IPS DF 6.9 (cell line): ENCODE results near the gene RNASE8.

Experiments used
- DNase-seq: peaks from one replicate; pipeline ENCODE4 v3.0.0-alpha.2; 2013; ENCODE audit warnings: low read depth, low spot score
- H3K27ac ChIP-seq: one replicate; pipeline ENCODE4 v1.5.1; 2013; ENCODE audit warnings: low read length, control low read depth
- H3K27me3 ChIP-seq: 2 replicates; pipeline ENCODE4 v1.6.1; 2013; ENCODE audit warnings: mild to moderate bottlenecking, low read length; ENCODE audit not compliant: control insufficient read depth, insufficient read depth
- H3K36me3 ChIP-seq: 2 replicates; pipeline ENCODE4 v1.6.1; 2013; ENCODE audit warnings: low read length; ENCODE audit not compliant: control insufficient read depth, insufficient read depth
- H3K4me1 ChIP-seq: 2 replicates; pipeline ENCODE4 v1.6.1; 2013; ENCODE audit warnings: low read length; ENCODE audit not compliant: control insufficient read depth, insufficient read depth
- H3K4me3 ChIP-seq: 2 replicates; pipeline ENCODE4 v1.5.1; 2013; ENCODE audit warnings: mild to moderate bottlenecking, low read length
- H3K9me3 ChIP-seq: 2 replicates; pipeline ENCODE4 v1.6.1; 2013; ENCODE audit warnings: low read length, inconsistent platforms; ENCODE audit not compliant: control insufficient read depth, insufficient read depth
- WGBS: extraction: QIAGEN DNeasy Blood & Tissue Kit; methylation state at CpG from one replicate; pipeline ENCODE4 v1.1.7; 2013; ENCODE audit warnings: mixed read lengths, missing lambda C conversion rate; ENCODE audit not compliant: insufficient read length, insufficient coverage; 5-methylcytosine and 5-hydroxymethylcytosine counted together

The RNASE8 gene

GRCh38 chr14:21101802-21102413 lies 44.3 kb downstream of the RNASE8 start:
- no peak overlapping the region for H3K27ac ChIP-seq
- no CpG with 5 or more reads among the region's 8 CpGs for WGBS
- peaks cover 13% of the 10 kb centered on the region for H3K4me1 ChIP-seq
- no peaks in the 10 kb centered on the region for H3K9me3 ChIP-seq
- no peak overlapping the region for H3K4me3 ChIP-seq
- no peaks in the 10 kb centered on the region for H3K27me3 ChIP-seq
- H3K36me3 ChIP-seq, result no peaks in the 10 kb centered on the region
- DNase-seq, result no peak

GRCh38 chr14:21102521-21103410 lies 45.1 kb downstream of the RNASE8 start:
- Histone ChIP-seq H3K36me3 (no peaks in the 10 kb centered on the region), H3K27ac (no peak overlapping the region), H3K4me3 (peak overlapping the region; percentile 50; the same call in 1 of the 2 replicates), H3K27me3 (no peaks in the 10 kb centered on the region), H3K4me1 (peaks cover 16% of the 10 kb centered on the region), H3K9me3 (no peaks in the 10 kb centered on the region)
- no CpG with 5 or more reads among the region's 9 CpGs for WGBS
- DNase-seq, result no peak

- Histone ChIP-seq H3K4me1 (peaks cover 16% of the 10 kb centered on the region), H3K27ac (no peak overlapping the region), H3K36me3 (no peaks in the 10 kb centered on the region), H3K4me3 (peak overlapping the region; percentile 50; the same call in 1 of the 2 replicates), H3K27me3 (no peaks in the 10 kb centered on the region), H3K9me3 (no peaks in the 10 kb centered on the region)
- DNase-seq, result no peak
- WGBS, result 100% methylated on average over 1 of the region's 9 CpGs
Observed at GRCh38 chr14:21103411-21103709, 45.7 kb downstream of the RNASE8 start.

GRCh38 chr14:21103710-21104447 lies 46.3 kb downstream of the RNASE8 start:
- no peak for DNase-seq
- Histone ChIP-seq H3K9me3 (no peaks in the 10 kb centered on the region), H3K36me3 (no peaks in the 10 kb centered on the region), H3K4me3 (peak overlapping the region; percentile 50; the same call in 1 of the 2 replicates), H3K4me1 (peaks cover 16% of the 10 kb centered on the region), H3K27me3 (no peaks in the 10 kb centered on the region), H3K27ac (no peak overlapping the region)
- WGBS, result no CpG with 5 or more reads among the region's 62 CpGs

GRCh38 chr14:21104448-21105060 lies 46.9 kb downstream of the RNASE8 start:
- peaks cover 16% of the 10 kb centered on the region for H3K4me1 ChIP-seq
- H3K27me3 ChIP-seq, result no peaks in the 10 kb centered on the region
- WGBS, result no CpG with 5 or more reads among the region's 8 CpGs
- H3K36me3 ChIP-seq, result no peaks in the 10 kb centered on the region
- H3K27ac ChIP-seq, result no peak overlapping the region
- H3K4me3 ChIP-seq, result peak overlapping the region; percentile 50; the same call in 1 of the 2 replicates
- no peak for DNase-seq
- H3K9me3 ChIP-seq, result no peaks in the 10 kb centered on the region

- H3K4me1 ChIP-seq, result peaks cover 16% of the 10 kb centered on the region
- no peaks in the 10 kb centered on the region for H3K9me3 ChIP-seq
- DNase-seq, result no peak
- no peak overlapping the region for H3K4me3 ChIP-seq
- no peak overlapping the region for H3K27ac ChIP-seq
- no CpG with 5 or more reads among the region's 8 CpGs for WGBS
- no peaks in the 10 kb centered on the region for H3K36me3 ChIP-seq
- H3K27me3 ChIP-seq, result no peaks in the 10 kb centered on the region
Observed at GRCh38 chr14:21105095-21105494, 47.5 kb downstream of the RNASE8 start.

GRCh38 chr14:21106176-21106497 lies 48.5 kb downstream of the RNASE8 start:
- Histone ChIP-seq H3K4me3 (no peak overlapping the region), H3K9me3 (no peaks in the 10 kb centered on the region), H3K4me1 (peaks cover 16% of the 10 kb centered on the region), H3K27ac (no peak overlapping the region), H3K36me3 (no peaks in the 10 kb centered on the region), H3K27me3 (no peaks in the 10 kb centered on the region)
- no peak for DNase-seq
- WGBS, result no CpG with 5 or more reads among the region's 4 CpGs

- H3K4me1 ChIP-seq, result peaks cover 15% of the 10 kb centered on the region
- H3K27me3 ChIP-seq, result no peaks in the 10 kb centered on the region
- H3K9me3 ChIP-seq, result no peaks in the 10 kb centered on the region
- no peaks in the 10 kb centered on the region for H3K36me3 ChIP-seq
- DNase-seq, result no peak
- no peak overlapping the region for H3K4me3 ChIP-seq
- H3K27ac ChIP-seq, result no peak overlapping the region
- WGBS, result no CpG with 5 or more reads among the region's 11 CpGs
Observed at GRCh38 chr14:21106498-21107282, 49.1 kb downstream of the RNASE8 start.

GRCh38 chr14:21107283-21107800 lies 49.7 kb downstream of the RNASE8 start:
- DNase-seq, result no peak
- no peaks in the 10 kb centered on the region for H3K36me3 ChIP-seq
- H3K9me3 ChIP-seq, result no peaks in the 10 kb centered on the region
- no CpG with 5 or more reads among the region's 5 CpGs for WGBS
- no peaks in the 10 kb centered on the region for H3K27me3 ChIP-seq
- H3K4me1 ChIP-seq, result peaks cover 9% of the 10 kb centered on the region
- H3K4me3 ChIP-seq, result no peak overlapping the region
- no peak overlapping the region for H3K27ac ChIP-seq
